HL-60 (cell line): ENCODE data around the gene DCPS.
"Not testable (repeated sequence)": the region's sequence is repeated elsewhere in the genome, so short reads cannot be mapped to it uniquely, and the experiment has no call there.

Source experiments
- DNase-seq, 2 experiments: peaks; one replicate each; pipeline ENCODE4 v3.0.0-alpha.2; 2010 to 2020; ENCODE audit warnings: low read depth in 1 of 2, low spot score in 1 of 2
- H3K27ac ChIP-seq: fragments of 250-450 bp; sonication (Bioruptor Pico); replicated peaks from 2 replicates; pipeline ENCODE4 v1.5.1; 2020; ENCODE audit warnings: mild to moderate bottlenecking, moderate library complexity
- H3K27me3 ChIP-seq: fragments of 250-450 bp; sonication (Bioruptor Pico); 2 replicates; pipeline ENCODE4 v1.5.1; 2021; ENCODE audit warnings: mild to moderate bottlenecking, moderate library complexity; ENCODE audit not compliant: insufficient read depth, poor library complexity, severe bottlenecking
- H3K4me3 ChIP-seq: replicated peaks from 2 replicates; pipeline ENCODE4 v1.5.1; 2011; ENCODE audit warnings: mild to moderate bottlenecking, control low read depth, low read length; ENCODE audit not compliant: insufficient read depth
- GABPA ChIP-seq: IDR thresholded peaks from 2 replicates; pipeline ENCODE4 v1.6.1; 2012; ENCODE audit warnings: low read depth
- POLR2AphosphoS5 ChIP-seq: IDR thresholded peaks from 2 replicates; pipeline ENCODE4 v1.6.1; 2012; ENCODE audit warnings: low read depth
- SPI1 ChIP-seq: IDR thresholded peaks from 2 replicates; pipeline ENCODE4 v1.6.1; 2012; ENCODE audit warnings: low read depth, mild to moderate bottlenecking, borderline replicate concordance
- TF ChIP-seq, protein P1 (sequence below): IDR thresholded peaks from 2 replicates; pipeline ENCODE4 v1.6.1; 2012; ENCODE audit warnings: low read depth; ENCODE audit not compliant: insufficient replicate concordance
- TF ChIP-seq, protein P2 (sequence below): IDR thresholded peaks from one replicate; pipeline ENCODE4 v1.5.1; 2011; ENCODE audit warnings: low read length, control low read depth, inconsistent platforms; ENCODE audit not compliant: insufficient read depth

Gene DCPS

DNA sequence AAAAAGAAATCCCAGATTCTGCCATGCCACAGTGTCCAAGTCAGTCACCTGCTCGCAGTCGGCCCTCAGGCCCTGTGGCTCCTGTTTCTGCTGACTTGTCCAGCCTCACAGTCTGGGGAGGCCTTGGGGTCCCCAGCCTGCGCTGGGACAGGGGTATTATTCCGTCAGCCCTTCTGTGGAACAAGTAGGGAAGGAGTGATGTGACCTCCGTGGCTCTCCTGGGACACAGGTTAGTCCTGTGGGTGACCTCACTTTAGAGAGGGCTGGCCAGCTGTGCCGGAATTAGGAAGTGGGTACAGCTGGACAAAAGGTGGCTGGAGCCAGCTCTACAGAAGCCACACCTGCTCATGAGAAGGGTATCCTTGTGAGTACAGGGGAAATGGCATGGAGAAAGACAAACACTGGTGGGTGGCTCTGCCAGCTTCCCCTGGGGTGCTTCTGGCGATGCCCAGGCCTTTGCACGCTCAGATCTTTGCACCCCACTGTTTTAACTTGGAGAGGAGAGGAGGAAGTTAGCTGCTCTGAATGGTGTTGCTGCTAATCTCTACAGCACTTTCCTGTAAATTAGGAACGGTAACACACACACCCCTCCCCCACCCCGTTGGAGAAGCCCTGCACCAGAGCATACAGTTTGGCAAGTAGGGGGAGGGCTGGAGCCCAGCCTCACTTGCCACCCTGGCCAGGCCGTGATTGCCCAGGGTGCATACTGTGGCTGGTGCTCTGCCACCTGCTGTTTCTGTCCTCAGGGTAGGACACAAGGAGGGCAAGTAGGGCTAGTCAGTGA lies 64.7 kb downstream of the DCPS start:
- H3K27me3 ChIP-seq, H3K4me3 ChIP-seq: not testable (repeated sequence)
- H3K27ac ChIP-seq = peak overlapping the region; percentile 64
- DNase-seq = peak in 1 of 2 experiments; percentile 86
- TF ChIP-seq SPI1 (0 out of 2 replicates have a peak, but pooled peaks have one; percentile 35), POLR2AphosphoS5 (peak; percentile 44), GABPA (0 out of 2 replicates have a peak, but pooled peaks have one; percentile 24)

DNA sequence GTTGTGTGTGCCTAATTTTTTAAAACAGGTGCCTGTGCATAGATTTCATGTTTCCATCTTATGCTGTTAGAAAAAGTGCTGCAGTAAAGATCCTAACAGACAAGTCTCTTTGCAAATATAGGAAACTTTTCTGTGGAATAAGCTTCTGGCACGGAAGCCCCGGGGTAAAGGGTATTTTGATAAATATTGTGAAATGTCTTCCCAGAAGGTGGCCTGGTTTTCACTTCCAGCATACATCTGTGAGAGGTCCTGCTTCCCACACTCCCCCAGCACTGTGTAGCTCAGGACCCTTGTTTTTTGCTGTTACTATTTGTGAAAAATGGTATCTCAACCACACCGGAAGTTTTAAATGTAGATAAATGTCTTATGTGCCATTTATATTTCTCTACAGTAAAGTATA lies 66.2 kb downstream of the DCPS start:
- H3K27me3 ChIP-seq = no peaks in the 10 kb centered on the region
- H3K27ac ChIP-seq = no peak overlapping the region
- H3K4me3 ChIP-seq = no peak overlapping the region
- TF ChIP-seq SPI1 = no peak
- DNase-seq = no peak

- H3K4me3 ChIP-seq = no peak overlapping the region
- TF ChIP-seq, protein P1, sequence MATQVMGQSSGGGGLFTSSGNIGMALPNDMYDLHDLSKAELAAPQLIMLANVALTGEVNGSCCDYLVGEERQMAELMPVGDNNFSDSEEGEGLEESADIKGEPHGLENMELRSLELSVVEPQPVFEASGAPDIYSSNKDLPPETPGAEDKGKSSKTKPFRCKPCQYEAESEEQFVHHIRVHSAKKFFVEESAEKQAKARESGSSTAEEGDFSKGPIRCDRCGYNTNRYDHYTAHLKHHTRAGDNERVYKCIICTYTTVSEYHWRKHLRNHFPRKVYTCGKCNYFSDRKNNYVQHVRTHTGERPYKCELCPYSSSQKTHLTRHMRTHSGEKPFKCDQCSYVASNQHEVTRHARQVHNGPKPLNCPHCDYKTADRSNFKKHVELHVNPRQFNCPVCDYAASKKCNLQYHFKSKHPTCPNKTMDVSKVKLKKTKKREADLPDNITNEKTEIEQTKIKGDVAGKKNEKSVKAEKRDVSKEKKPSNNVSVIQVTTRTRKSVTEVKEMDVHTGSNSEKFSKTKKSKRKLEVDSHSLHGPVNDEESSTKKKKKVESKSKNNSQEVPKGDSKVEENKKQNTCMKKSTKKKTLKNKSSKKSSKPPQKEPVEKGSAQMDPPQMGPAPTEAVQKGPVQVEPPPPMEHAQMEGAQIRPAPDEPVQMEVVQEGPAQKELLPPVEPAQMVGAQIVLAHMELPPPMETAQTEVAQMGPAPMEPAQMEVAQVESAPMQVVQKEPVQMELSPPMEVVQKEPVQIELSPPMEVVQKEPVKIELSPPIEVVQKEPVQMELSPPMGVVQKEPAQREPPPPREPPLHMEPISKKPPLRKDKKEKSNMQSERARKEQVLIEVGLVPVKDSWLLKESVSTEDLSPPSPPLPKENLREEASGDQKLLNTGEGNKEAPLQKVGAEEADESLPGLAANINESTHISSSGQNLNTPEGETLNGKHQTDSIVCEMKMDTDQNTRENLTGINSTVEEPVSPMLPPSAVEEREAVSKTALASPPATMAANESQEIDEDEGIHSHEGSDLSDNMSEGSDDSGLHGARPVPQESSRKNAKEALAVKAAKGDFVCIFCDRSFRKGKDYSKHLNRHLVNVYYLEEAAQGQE = no peak
- TF ChIP-seq, protein P2, sequence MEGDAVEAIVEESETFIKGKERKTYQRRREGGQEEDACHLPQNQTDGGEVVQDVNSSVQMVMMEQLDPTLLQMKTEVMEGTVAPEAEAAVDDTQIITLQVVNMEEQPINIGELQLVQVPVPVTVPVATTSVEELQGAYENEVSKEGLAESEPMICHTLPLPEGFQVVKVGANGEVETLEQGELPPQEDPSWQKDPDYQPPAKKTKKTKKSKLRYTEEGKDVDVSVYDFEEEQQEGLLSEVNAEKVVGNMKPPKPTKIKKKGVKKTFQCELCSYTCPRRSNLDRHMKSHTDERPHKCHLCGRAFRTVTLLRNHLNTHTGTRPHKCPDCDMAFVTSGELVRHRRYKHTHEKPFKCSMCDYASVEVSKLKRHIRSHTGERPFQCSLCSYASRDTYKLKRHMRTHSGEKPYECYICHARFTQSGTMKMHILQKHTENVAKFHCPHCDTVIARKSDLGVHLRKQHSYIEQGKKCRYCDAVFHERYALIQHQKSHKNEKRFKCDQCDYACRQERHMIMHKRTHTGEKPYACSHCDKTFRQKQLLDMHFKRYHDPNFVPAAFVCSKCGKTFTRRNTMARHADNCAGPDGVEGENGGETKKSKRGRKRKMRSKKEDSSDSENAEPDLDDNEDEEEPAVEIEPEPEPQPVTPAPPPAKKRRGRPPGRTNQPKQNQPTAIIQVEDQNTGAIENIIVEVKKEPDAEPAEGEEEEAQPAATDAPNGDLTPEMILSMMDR = no peak
- TF ChIP-seq SPI1 (no peak), POLR2AphosphoS5 (no peak), GABPA (no peak)
- H3K27ac ChIP-seq = no peak overlapping the region
- H3K27me3 ChIP-seq = no peaks in the 10 kb centered on the region
- DNase-seq = no peak
These were observed 67.7 kb downstream of the DCPS start for GRCh38 chr11:126371595-126371994.

DNA sequence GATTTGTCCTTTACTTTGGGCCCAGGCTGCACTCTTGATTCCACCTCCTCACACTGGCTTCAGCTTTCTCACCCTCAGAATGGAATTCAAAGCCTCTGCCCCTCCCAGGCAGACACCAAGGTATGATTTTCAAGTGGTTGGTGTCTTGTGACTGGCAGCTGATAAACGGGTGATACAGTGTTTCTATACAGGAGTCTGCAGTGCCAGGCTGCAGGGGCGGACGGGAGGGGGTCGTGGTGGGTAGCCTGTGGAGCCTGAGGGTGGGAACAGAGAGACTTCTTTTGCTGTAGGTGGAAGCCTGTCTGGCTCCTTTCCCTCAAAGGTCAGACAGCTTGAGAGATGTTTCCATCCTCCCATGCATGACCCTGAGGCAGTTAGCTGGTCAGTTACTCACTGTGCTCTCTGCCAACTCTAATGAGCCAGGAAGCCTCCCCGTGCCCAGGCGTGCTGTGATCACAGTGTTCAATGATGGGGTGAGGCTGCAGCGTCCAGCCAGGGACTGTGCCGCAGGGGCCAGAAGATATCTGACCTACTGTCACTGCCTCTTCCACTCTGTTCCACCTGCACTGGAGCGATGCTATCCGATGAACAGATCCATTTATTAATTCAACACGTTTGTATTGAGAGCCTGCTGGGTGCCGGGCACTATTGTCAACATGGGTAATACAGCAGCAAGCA lies 69.7 kb downstream of the DCPS start:
- H3K27ac ChIP-seq, H3K27me3 ChIP-seq, DNase-seq, H3K4me3 ChIP-seq: not testable (repeated sequence)

- H3K27me3 ChIP-seq, H3K27ac ChIP-seq, H3K4me3 ChIP-seq, DNase-seq: not testable (repeated sequence)
These were observed 70.9 kb downstream of the DCPS start for GRCh38 chr11:126374562-126375300.

- no peak overlapping the region for H3K27ac ChIP-seq
- H3K4me3 ChIP-seq = no peak overlapping the region
- TF ChIP-seq SPI1 (no peak), GABPA (no peak), POLR2AphosphoS5 (no peak)
- TF ChIP-seq, protein P1 = no peak
- TF ChIP-seq, protein P2 = no peak
- DNase-seq = no peak
- H3K27me3 ChIP-seq = no peaks in the 10 kb centered on the region
These were observed 71.9 kb downstream of the DCPS start for GRCh38 chr11:126375726-126376125.
